HuH-7 (cell line): Measurements from ENCODE around the gene CLP1.

Experiments used
- DNase-seq: peaks from one replicate; pipeline ENCODE4 v3.0.0; 2011; ENCODE audit warnings: low spot score

CLP1 gene

GRCh38 chr11:57657194-57658022, at the start of gene CLP1:
TSS of gene CLP1 (plus strand) at chr11:57657762. CDS start at chr11:57659477, 1,715 bp downstream.
- peak; percentile 100 for DNase-seq

GRCh38 chr11:57610170-57610569, 47.4 kb upstream of the CLP1 start:
- no peak for DNase-seq

- DNase-seq = no peak
These were observed 43.3 kb upstream of the CLP1 start for GRCh38 chr11:57614234-57614772.

- DNase-seq = no peak
These were observed 42.3 kb upstream of the CLP1 start for GRCh38 chr11:57615308-57615707.

GRCh38 chr11:57616595-57616994, 41.0 kb upstream of the CLP1 start:
- DNase-seq = no peak

GRCh38 chr11:57618438-57618837, 39.1 kb upstream of the CLP1 start:
- no peak for DNase-seq

- DNase-seq = no peak
These were observed 38.2 kb upstream of the CLP1 start for GRCh38 chr11:57619331-57619730.

- DNase-seq = no peak
These were observed 37.1 kb upstream of the CLP1 start for GRCh38 chr11:57620467-57620866.

- DNase-seq = no peak
These were observed 35.3 kb upstream of the CLP1 start for GRCh38 chr11:57622263-57622662.

- no peak for DNase-seq
These were observed 32.7 kb upstream of the CLP1 start for GRCh38 chr11:57624864-57625263.

- DNase-seq = no peak
These were observed 30.7 kb upstream of the CLP1 start for GRCh38 chr11:57626895-57627294.

- no peak for DNase-seq
These were observed 27.4 kb upstream of the CLP1 start for GRCh38 chr11:57630171-57630570.

- no peak for DNase-seq
These were observed 25.4 kb upstream of the CLP1 start for GRCh38 chr11:57632116-57632515.

- no peak for DNase-seq
These were observed 24.0 kb upstream of the CLP1 start for GRCh38 chr11:57633394-57634070.

GRCh38 chr11:57634311-57634710, 23.3 kb upstream of the CLP1 start:
- no peak for DNase-seq

- DNase-seq = no peak
These were observed 22.3 kb upstream of the CLP1 start for GRCh38 chr11:57635246-57635645.

GRCh38 chr11:57637626-57638004, 19.9 kb upstream of the CLP1 start:
- DNase-seq = no peak

GRCh38 chr11:57638005-57638781, 19.4 kb upstream of the CLP1 start:
- peak; percentile 100 for DNase-seq

GRCh38 chr11:57638811-57639320, 18.7 kb upstream of the CLP1 start:
- peak; percentile 55 for DNase-seq

- peak; percentile 99 for DNase-seq
These were observed 18.1 kb upstream of the CLP1 start for GRCh38 chr11:57639321-57640067.

- DNase-seq = peak; percentile 40
These were observed 17.3 kb upstream of the CLP1 start for GRCh38 chr11:57640068-57640800.
